Embryonic facial prominence (tissue), 1 donor: Measurements from ENCODE around the gene ELFN1.

Experiments
- DNase-seq: peaks from one replicate; pipeline ENCODE4 v3.0.0-alpha.2; 2016; ENCODE audit errors: extremely low spot score

ELFN1 gene

GRCh38 chr7:1663857-1664651 is 6.0 kb upstream of the ELFN1 start:
- DNase-seq: no peak

GRCh38 chr7:1664711-1665548 is 5.1 kb upstream of the ELFN1 start:
- peak; percentile 68 for DNase-seq

GRCh38 chr7:1665549-1666316 is 4.3 kb upstream of the ELFN1 start:
- DNase-seq: no peak

- DNase-seq: no peak
These were observed 3.7 kb upstream of the ELFN1 start for GRCh38 chr7:1666317-1666822.

GRCh38 chr7:1666823-1667565 is 3.1 kb upstream of the ELFN1 start:
- no peak for DNase-seq

- DNase-seq: no peak
These were observed 2.3 kb upstream of the ELFN1 start for GRCh38 chr7:1667566-1668395.

- no peak for DNase-seq
These were observed 1.5 kb upstream of the ELFN1 start for GRCh38 chr7:1668396-1669063.

GRCh38 chr7:1669064-1669951 is 769 bp upstream of the ELFN1 start:
- no peak for DNase-seq

GRCh38 chr7:1670894-1671593 is 967 bp downstream of the ELFN1 start:
- no peak for DNase-seq

- DNase-seq: no peak
These were observed 1.7 kb downstream of the ELFN1 start for GRCh38 chr7:1671594-1672451.

GRCh38 chr7:1672851-1673486 is 2.9 kb downstream of the ELFN1 start:
- DNase-seq: no peak

GRCh38 chr7:1673581-1674118 is 3.6 kb downstream of the ELFN1 start:
- DNase-seq: no peak

GRCh38 chr7:1674161-1675035 is 4.3 kb downstream of the ELFN1 start:
- DNase-seq: no peak

- no peak for DNase-seq
These were observed 5.1 kb downstream of the ELFN1 start for GRCh38 chr7:1675036-1675671.
